Smooth muscle cell (in vitro differentiated cells): Measurements from ENCODE around the gene C16orf74. TPM values are rescaled to one million over a fixed set of nuclear protein-coding genes. Genes with fewer than 3 reads are reported as not detected.
A peak's percentile ranks its signal among the peaks of the same experiment; 100 is the strongest.

Experiments
- DNase-seq: peaks from one replicate; lab custom pipeline; 2025; ENCODE audit not compliant: unreplicated experiment; lab: John Stamatoyannopoulos, UW
- H2AFZ ChIP-seq: fragments of 200-600 bp; sonication (generic); 2 replicates; pipeline ENCODE4 v1.6.0; 2016; ENCODE audit warnings: antibody characterized with exemption, low read depth, mild to moderate bottlenecking
- H3F3A ChIP-seq: fragments of 200-600 bp; sonication (generic); 2 replicates; pipeline ENCODE4 v1.6.0; 2017; ENCODE audit warnings: antibody characterized with exemption, low read depth
- H3K27ac ChIP-seq: fragments of 200-600 bp; sonication (generic); 2 replicates; pipeline ENCODE4 v1.5.1; 2016; ENCODE audit warnings: low read depth, mild to moderate bottlenecking
- H3K27me3 ChIP-seq: fragments of 200-600 bp; sonication (generic); 2 replicates; pipeline ENCODE4 v1.6.1; 2016; ENCODE audit warnings: low read depth, mild to moderate bottlenecking
- H3K36me3 ChIP-seq: fragments of 200-600 bp; sonication (generic); 2 replicates; pipeline ENCODE4 v1.5.1; 2016; ENCODE audit warnings: low read depth
- H3K4me1 ChIP-seq: fragments of 200-600 bp; sonication (generic); 2 replicates; pipeline ENCODE4 v1.5.1; 2016; ENCODE audit warnings: low read depth
- H3K4me2 ChIP-seq: fragments of 200-600 bp; sonication (generic); 2 replicates; pipeline ENCODE4 v1.6.0; 2016; ENCODE audit warnings: mild to moderate bottlenecking
- H3K4me3 ChIP-seq: fragments of 200-600 bp; sonication (generic); 2 replicates; pipeline ENCODE4 v1.5.1; 2016; ENCODE audit warnings: mild to moderate bottlenecking
- H3K79me2 ChIP-seq: fragments of 200-600 bp; sonication (generic); 2 replicates; pipeline ENCODE4 v1.6.0; 2016; ENCODE audit warnings: low read depth, mild to moderate bottlenecking
- H3K9ac ChIP-seq: fragments of 200-600 bp; sonication (generic); 2 replicates; pipeline ENCODE4 v1.6.0; 2016; ENCODE audit warnings: low read depth
- H3K9me3 ChIP-seq: fragments of 200-600 bp; sonication (generic); replicated peaks from 2 replicates; pipeline ENCODE4 v1.5.1; 2016; ENCODE audit warnings: low read depth
- H4K20me1 ChIP-seq: fragments of 200-600 bp; sonication (generic); 2 replicates; pipeline ENCODE4 v1.6.0; 2016; ENCODE audit warnings: low read depth
- CTCF ChIP-seq: fragments of 200-600 bp; sonication (generic); IDR thresholded peaks from 2 replicates; pipeline ENCODE4 v1.5.1; 2017; ENCODE audit warnings: borderline replicate concordance, mild to moderate bottlenecking, antibody characterized with exemption; ENCODE audit not compliant: insufficient read depth, poor library complexity, severe bottlenecking
- WGBS: methylation state at CpG from one replicate; pipeline ENCODE4 v1.1.7; 2016; ENCODE audit warnings: low lambda C conversion rate; 5-methylcytosine and 5-hydroxymethylcytosine counted together
- polyA plus RNA-seq: library from polyadenylated mRNA; unstranded; fragments of >200 nt; fragmentation: Nextera tagmentation; extraction: Ambion mirVana; gene quantifications from 2 replicates; pipeline ENCODE4 v1.2.1, GENCODE V29; 2016
- total RNA-seq: library from RNA; depleted of rRNA; stranded (reverse); fragments of >200 nt; gene quantifications from 2 replicates; pipeline ENCODE4 v1.2.3, GENCODE V29; 2014

Gene C16orf74
- total and polyA plus RNA-seq, 2 experiments from 2014 or later: 0.31 to 1.7 TPM

- H3K4me1 ChIP-seq: peaks cover 19% of the 10 kb centered on the region
- peaks cover 82% of the 10 kb centered on the region for H3K79me2 ChIP-seq
- peak overlapping the region; percentile 99 for H3K9ac ChIP-seq
- no peaks in the 10 kb centered on the region for H3K9me3 ChIP-seq
- H3K27ac ChIP-seq: peak overlapping the region; percentile 96
- peak overlapping the region; percentile 93 for H3K4me2 ChIP-seq
- no peaks in the 10 kb centered on the region for H3K27me3 ChIP-seq
- peak overlapping the region; percentile 87 for H3K4me3 ChIP-seq
- H3K36me3 ChIP-seq: no peaks in the 10 kb centered on the region
- WGBS: under 1% methylated on average over 38 of the region's 51 CpGs
- DNase-seq: peak; percentile 40
- H3F3A ChIP-seq: no peaks in the 10 kb centered on the region
- peak; percentile 9 for TF ChIP-seq CTCF
- H4K20me1 ChIP-seq: peaks cover 62% of the 10 kb centered on the region
- peak overlapping the region; percentile 83 for H2AFZ ChIP-seq
Observed at GRCh38 chr16:85798901-85799496, 48.1 kb upstream of the C16orf74 start.

GRCh38 chr16:85798283-85798776, 47.4 kb upstream of the C16orf74 start:
- Histone ChIP-seq H3K9me3 (no peaks in the 10 kb centered on the region), H3K27me3 (no peaks in the 10 kb centered on the region), H3F3A (no peaks in the 10 kb centered on the region), H3K27ac (no peak overlapping the region), H4K20me1 (peaks cover 62% of the 10 kb centered on the region), H2AFZ (no peak overlapping the region), H3K79me2 (peaks cover 85% of the 10 kb centered on the region), H3K9ac (peak overlapping the region; percentile 99), H3K4me2 (peak overlapping the region; percentile 93), H3K4me1 (peaks cover 19% of the 10 kb centered on the region), H3K4me3 (peak overlapping the region; percentile 87), H3K36me3 (no peaks in the 10 kb centered on the region)
- WGBS: 32% methylated on average over 17 of the region's 17 CpGs
- DNase-seq: no peak
- no peak for TF ChIP-seq CTCF

GRCh38 chr16:85796599-85796998, 45.7 kb upstream of the C16orf74 start:
- Histone ChIP-seq H4K20me1 (peaks cover 72% of the 10 kb centered on the region), H3K9me3 (no peaks in the 10 kb centered on the region), H3K4me1 (peaks cover 19% of the 10 kb centered on the region), H3K79me2 (peaks cover 99% of the 10 kb centered on the region), H3K9ac (no peak overlapping the region), H3K27ac (no peak overlapping the region), H3K27me3 (no peaks in the 10 kb centered on the region), H3K4me2 (no peak overlapping the region), H3K4me3 (no peak overlapping the region), H3F3A (no peaks in the 10 kb centered on the region), H2AFZ (no peak overlapping the region), H3K36me3 (peaks cover 8% of the 10 kb centered on the region)
- DNase-seq: no peak
- 99% methylated on average over 7 of the region's 7 CpGs for WGBS
- TF ChIP-seq CTCF: no peak

GRCh38 chr16:85796152-85796551, 45.3 kb upstream of the C16orf74 start:
- peaks cover 75% of the 10 kb centered on the region for H4K20me1 ChIP-seq
- no peak overlapping the region for H2AFZ ChIP-seq
- H3K79me2 ChIP-seq: peaks cover 99% of the 10 kb centered on the region
- no peaks in the 10 kb centered on the region for H3F3A ChIP-seq
- H3K4me3 ChIP-seq: no peak overlapping the region
- H3K9me3 ChIP-seq: no peaks in the 10 kb centered on the region
- no peak overlapping the region for H3K4me2 ChIP-seq
- WGBS: 97% methylated on average over 6 of the region's 6 CpGs
- peaks cover 11% of the 10 kb centered on the region for H3K36me3 ChIP-seq
- H3K27me3 ChIP-seq: no peaks in the 10 kb centered on the region
- no peak for DNase-seq
- no peak overlapping the region for H3K9ac ChIP-seq
- peaks cover 19% of the 10 kb centered on the region for H3K4me1 ChIP-seq
- no peak for TF ChIP-seq CTCF
- H3K27ac ChIP-seq: no peak overlapping the region
